ENCODE data around the gene DCDC2.

The DCDC2 gene

DNA sequence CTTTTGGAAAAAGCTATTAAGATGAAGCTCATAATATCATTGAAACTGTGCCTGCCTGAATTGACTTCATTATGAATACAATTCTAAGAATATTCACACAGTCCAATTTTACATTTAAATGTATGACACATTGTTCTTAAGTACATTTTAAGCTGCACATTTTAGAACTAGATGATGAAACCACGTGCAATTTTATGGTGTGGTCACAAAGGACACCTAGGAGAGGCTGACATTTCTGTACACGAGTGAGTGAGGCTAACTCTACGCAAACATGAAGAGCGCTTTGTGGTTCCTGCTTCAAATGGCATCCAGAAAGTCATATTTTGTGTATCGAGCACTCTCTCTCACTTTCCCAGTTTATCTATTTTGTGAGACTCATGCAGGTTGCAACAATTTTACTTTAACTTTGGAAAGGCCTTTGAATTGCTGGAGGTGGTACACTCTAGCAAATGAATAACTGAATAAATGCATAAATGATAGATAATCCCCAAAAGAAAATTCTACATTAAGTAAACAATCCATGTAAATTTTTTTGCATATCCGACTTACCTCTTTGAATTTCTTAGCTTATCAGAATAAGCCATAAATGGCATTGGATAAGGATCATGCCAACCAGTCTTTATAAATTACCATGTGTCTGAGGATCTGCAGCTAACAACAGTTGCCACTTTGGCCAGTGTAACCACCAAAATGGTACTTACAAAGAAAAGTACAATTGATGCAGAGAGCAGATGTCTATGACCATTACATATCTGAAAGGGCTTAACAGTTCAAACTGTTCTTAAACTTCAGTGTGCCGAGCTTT, 134.5 kb downstream of the DCDC2 start:
- peaks cover 10% of the 10 kb centered on the region for H3K27me3 ChIP-seq (ENCODE audit: insufficient read depth, low read length, poor library complexity)
- H3K27ac ChIP-seq (ENCODE audit: low read length), result no peak overlapping the region
- H3K4me2 ChIP-seq (ENCODE audit: insufficient read depth, low read length), result no peak overlapping the region
- DNase-seq (no peak), ATAC-seq (ENCODE audit: insufficient read depth, low read depth) (no peak)
- H3K36me3 ChIP-seq (ENCODE audit: insufficient read depth, low read length), result no peaks in the 10 kb centered on the region
- no peak overlapping the region for H3K4me3 ChIP-seq (ENCODE audit: low read depth in 1 of 2, low read length in 2 of 2)
- H3K9me3 ChIP-seq (ENCODE audit: insufficient read depth, low read length, severe bottlenecking), result no peaks in the 10 kb centered on the region
- H4K20me1 ChIP-seq (ENCODE audit: insufficient read depth, low read length), result no peaks in the 10 kb centered on the region
- H3K9ac ChIP-seq (ENCODE audit: low read depth, low read length), result no peak overlapping the region
- H2AFZ ChIP-seq (ENCODE audit: low read depth, low read length), result no peak overlapping the region
- TF ChIP-seq CTCF (IDR thresholded peaks at IDR 0.05; ENCODE audit: borderline replicate concordance, extremely low read depth, low read length, poor library complexity, severe bottlenecking), result no peak
- no peak for TF ChIP-seq EZH2 (IDR thresholded peaks at IDR 0.05; ENCODE audit: borderline replicate concordance, low read depth, low read length, severe bottlenecking)
- H3K4me1 ChIP-seq (ENCODE audit: insufficient read depth, low read length), result no peaks in the 10 kb centered on the region
- no peaks in the 10 kb centered on the region for H3K79me2 ChIP-seq (ENCODE audit: insufficient read depth, low read length)

- Histone ChIP-seq H3K4me2 (ENCODE audit: insufficient read depth, low read length) (no peak overlapping the region), H3K4me3 (ENCODE audit: low read depth in 1 of 2, low read length in 2 of 2) (no peak overlapping the region), H3K27me3 (ENCODE audit: insufficient read depth, low read length, poor library complexity) (peaks cover 3% of the 10 kb centered on the region), H2AFZ (ENCODE audit: low read depth, low read length) (no peak overlapping the region), H3K27ac (ENCODE audit: low read length) (no peak overlapping the region), H3K36me3 (ENCODE audit: insufficient read depth, low read length) (no peaks in the 10 kb centered on the region), H3K79me2 (ENCODE audit: insufficient read depth, low read length) (no peaks in the 10 kb centered on the region), H3K9me3 (ENCODE audit: insufficient read depth, low read length, severe bottlenecking) (no peaks in the 10 kb centered on the region), H3K4me1 (ENCODE audit: insufficient read depth, low read length) (no peaks in the 10 kb centered on the region), H4K20me1 (ENCODE audit: insufficient read depth, low read length) (no peaks in the 10 kb centered on the region), H3K9ac (ENCODE audit: low read depth, low read length) (no peak overlapping the region)
- no peak for TF ChIP-seq EZH2 (IDR thresholded peaks at IDR 0.05; ENCODE audit: borderline replicate concordance, low read depth, low read length, severe bottlenecking)
- ATAC-seq (ENCODE audit: insufficient read depth, low read depth), result no peak
- no peak for DNase-seq
Observed at GRCh38 chr6:24219670-24220069, 138.2 kb downstream of the DCDC2 start.

DNA sequence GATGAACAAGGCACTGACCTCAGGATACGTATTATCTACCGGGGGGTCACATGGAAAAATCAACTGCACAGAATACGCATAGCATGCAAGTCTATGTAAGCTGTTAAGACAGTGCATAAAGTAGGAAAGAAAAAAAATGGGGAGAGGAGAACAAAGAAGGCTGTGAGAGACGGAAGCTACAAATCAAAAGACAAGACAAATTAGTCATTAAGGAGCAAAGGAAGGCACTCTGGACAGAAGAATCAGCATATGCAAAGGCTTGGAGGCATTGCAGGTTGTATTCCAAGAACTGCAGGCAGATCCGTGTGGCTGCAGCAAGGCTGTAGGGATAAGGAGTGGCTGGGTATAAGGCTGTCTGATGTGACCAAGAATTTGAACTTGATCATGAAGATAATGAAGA, 142.9 kb downstream of the DCDC2 start:
- no peak overlapping the region for H3K4me3 ChIP-seq (ENCODE audit: low read depth in 1 of 2, low read length in 2 of 2)
- H4K20me1 ChIP-seq (ENCODE audit: insufficient read depth, low read length), result no peaks in the 10 kb centered on the region
- DNase-seq (no peak), ATAC-seq (ENCODE audit: insufficient read depth, low read depth) (no peak)
- H3K9ac ChIP-seq (ENCODE audit: low read depth, low read length), result no peak overlapping the region
- H3K79me2 ChIP-seq (ENCODE audit: insufficient read depth, low read length), result no peaks in the 10 kb centered on the region
- H2AFZ ChIP-seq (ENCODE audit: low read depth, low read length), result no peak overlapping the region
- peaks cover 3% of the 10 kb centered on the region for H3K27me3 ChIP-seq (ENCODE audit: insufficient read depth, low read length, poor library complexity)
- H3K4me2 ChIP-seq (ENCODE audit: insufficient read depth, low read length), result no peak overlapping the region
- TF ChIP-seq CTCF (IDR thresholded peaks at IDR 0.05; ENCODE audit: borderline replicate concordance, extremely low read depth, low read length, poor library complexity, severe bottlenecking), result no peak
- no peaks in the 10 kb centered on the region for H3K36me3 ChIP-seq (ENCODE audit: insufficient read depth, low read length)
- H3K4me1 ChIP-seq (ENCODE audit: insufficient read depth, low read length), result no peaks in the 10 kb centered on the region
- no peaks in the 10 kb centered on the region for H3K9me3 ChIP-seq (ENCODE audit: insufficient read depth, low read length, severe bottlenecking)
- H3K27ac ChIP-seq (ENCODE audit: low read length), result no peak overlapping the region

DNA sequence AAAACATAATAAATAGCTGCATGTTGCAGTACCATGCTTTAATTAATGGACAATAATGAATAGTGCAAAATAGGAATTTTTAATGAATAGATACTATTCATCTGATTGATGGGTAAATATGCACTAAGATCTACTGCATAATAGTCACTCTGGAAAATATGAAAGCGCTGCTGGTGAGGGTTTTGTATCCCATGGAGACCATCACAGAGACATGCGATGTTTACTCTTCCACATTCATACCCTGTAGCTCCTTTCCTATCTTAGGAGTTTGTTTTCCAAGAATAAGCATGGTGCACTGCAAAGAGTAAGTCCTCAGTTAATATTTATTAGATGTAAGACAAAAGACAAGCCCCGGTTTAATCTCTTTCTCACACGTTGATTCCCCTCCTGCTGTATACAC, 150.4 kb downstream of the DCDC2 start:
- no peaks in the 10 kb centered on the region for H3K36me3 ChIP-seq (ENCODE audit: insufficient read depth, low read length)
- TF ChIP-seq CTCF (IDR thresholded peaks at IDR 0.05; ENCODE audit: borderline replicate concordance, extremely low read depth, low read length, poor library complexity, severe bottlenecking) (no peak), EZH2 (IDR thresholded peaks at IDR 0.05; ENCODE audit: borderline replicate concordance, low read depth, low read length, severe bottlenecking) (no peak)
- DNase-seq (no peak), ATAC-seq (ENCODE audit: insufficient read depth, low read depth) (no peak)
- H4K20me1 ChIP-seq (ENCODE audit: insufficient read depth, low read length), result no peaks in the 10 kb centered on the region
- no peaks in the 10 kb centered on the region for H3K9me3 ChIP-seq (ENCODE audit: insufficient read depth, low read length, severe bottlenecking)
- no peak overlapping the region for H3K27ac ChIP-seq (ENCODE audit: low read length)
- peaks cover 3% of the 10 kb centered on the region for H3K27me3 ChIP-seq (ENCODE audit: insufficient read depth, low read length, poor library complexity)
- H3K9ac ChIP-seq (ENCODE audit: low read depth, low read length), result no peak overlapping the region
- no peak overlapping the region for H3K4me3 ChIP-seq (ENCODE audit: low read depth in 1 of 2, low read length in 2 of 2)
- no peaks in the 10 kb centered on the region for H3K4me1 ChIP-seq (ENCODE audit: insufficient read depth, low read length)
- no peak overlapping the region for H3K4me2 ChIP-seq (ENCODE audit: insufficient read depth, low read length)
- no peak overlapping the region for H2AFZ ChIP-seq (ENCODE audit: low read depth, low read length)
- no peaks in the 10 kb centered on the region for H3K79me2 ChIP-seq (ENCODE audit: insufficient read depth, low read length)
